Bronchus fibroblast of lung (primary cell): ENCODE data around the gene BEST2. TPM values are rescaled to one million over a fixed set of nuclear protein-coding genes. Genes with fewer than 3 reads are reported as not detected.

Experiments used
- total RNA-seq: library from RNA; depleted of rRNA; stranded (reverse); fragments of >200 nt; gene quantifications from 2 replicates; pipeline ENCODE4 v1.2.3, GENCODE V29; 2015

BEST2 gene
- not detected in 2 replicates for total RNA-seq

DNA sequence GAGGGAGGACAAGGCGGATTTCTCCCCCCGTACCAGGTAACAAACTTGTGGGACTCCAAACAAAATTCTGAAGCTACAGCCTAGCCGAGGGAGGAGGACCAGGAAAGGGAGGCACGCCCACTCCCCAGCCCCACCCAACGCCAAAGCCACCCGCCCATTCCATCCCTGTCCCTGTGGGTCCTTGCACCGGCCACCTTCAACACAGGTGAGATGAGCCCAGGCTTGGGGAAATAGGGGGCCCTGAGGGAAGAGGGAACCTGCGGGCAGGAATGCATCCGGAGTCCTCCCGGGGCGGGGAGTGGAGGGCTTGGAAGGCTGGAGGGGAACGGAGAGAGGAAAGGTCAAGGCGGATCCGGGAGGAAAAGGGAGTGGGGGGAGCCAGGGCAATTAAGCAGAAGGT lies at the start of gene BEST2:
Gene BEST2, plus strand, starts transcription at position 157 of the 400 bp plus-strand sequence. CDS start 802 bp downstream, outside the sequence.

DNA sequence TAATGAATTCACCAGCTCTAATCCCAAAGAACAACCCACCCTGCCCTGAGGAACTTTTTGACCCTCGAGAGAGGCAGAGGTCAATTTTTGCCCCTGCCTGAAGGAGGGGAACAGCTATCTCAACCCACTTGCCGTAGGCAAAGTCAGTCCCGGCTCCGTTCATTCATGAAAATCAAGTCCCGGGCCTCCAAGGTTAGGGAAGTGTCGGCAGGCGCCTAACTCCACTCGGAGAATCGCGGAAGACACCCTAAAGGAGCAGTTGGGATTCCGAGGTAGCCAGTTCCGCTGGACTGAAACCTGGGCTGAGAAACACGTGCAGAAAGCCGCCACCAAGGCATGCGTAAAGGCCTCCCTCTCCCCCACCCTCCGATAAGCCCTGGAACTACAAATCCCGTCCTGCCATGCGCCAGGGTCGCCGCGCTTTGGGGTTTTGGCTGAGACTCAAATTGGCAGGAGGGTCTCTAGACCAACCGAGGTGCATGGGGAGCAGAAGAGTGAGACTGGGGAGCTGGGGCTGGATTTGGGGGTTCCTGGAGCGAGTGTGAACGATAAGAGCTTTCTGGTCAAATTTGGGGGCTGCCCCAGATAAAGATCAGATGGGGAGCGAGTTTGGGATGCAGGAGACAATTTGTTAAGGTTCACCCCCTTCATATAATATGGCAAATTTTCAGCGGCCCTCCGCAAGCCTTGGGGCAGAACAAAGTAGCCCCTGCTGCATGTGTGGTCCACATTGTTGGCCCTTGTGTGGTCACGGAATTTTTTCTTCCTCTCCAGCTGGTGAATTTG lies 27.8 kb upstream of the BEST2 start, which contains the start of gene TNPO2:
Gene TNPO2, minus strand, starts transcription at position 292 of the 786 bp plus-strand sequence. CDS start 2,955 bp downstream, outside the sequence.

DNA sequence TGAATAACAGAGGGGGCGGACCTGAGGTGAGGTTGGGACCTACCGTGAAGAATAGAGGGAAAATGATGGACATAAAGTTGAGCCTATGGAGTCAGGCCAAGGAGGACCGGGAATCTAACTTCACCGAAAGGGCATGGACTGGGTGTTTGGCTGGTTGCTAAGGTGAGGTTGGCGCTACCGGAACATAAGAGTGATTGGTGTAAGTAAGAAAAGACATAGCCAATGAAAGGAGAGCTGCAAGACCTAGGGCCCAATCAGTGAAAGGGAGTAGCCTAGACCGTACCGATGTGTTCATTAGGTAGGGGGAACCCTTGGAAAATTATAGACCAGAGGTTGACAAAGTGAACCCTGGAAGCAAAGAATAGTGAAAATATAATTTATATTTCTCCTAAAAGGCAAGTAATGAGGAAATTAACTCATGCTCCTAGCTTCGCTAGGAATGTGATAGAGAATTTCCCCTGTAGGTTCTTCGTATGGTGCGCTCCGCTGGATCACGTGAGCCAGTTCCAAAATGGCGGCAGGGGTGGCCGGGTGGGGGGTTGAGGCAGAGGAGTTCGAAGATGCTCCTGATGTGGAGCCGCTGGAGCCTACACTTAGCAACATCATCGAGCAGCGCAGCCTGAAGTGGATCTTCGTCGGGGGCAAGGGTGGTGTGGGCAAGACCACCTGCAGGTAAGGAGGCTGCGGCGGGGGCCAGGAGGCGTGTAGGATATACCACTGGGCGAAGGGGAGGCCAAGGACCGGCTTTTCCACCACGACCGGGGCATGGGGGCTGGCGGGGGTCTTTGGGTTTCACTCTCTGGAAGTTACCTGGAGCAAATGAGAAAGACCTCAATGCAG lies 14.4 kb upstream of the BEST2 start, which contains the start of gene GET3:
Gene GET3, plus strand, starts transcription at position 503 of the 840 bp plus-strand sequence. Its CDS starts 9 bp downstream, at position 512.

DNA sequence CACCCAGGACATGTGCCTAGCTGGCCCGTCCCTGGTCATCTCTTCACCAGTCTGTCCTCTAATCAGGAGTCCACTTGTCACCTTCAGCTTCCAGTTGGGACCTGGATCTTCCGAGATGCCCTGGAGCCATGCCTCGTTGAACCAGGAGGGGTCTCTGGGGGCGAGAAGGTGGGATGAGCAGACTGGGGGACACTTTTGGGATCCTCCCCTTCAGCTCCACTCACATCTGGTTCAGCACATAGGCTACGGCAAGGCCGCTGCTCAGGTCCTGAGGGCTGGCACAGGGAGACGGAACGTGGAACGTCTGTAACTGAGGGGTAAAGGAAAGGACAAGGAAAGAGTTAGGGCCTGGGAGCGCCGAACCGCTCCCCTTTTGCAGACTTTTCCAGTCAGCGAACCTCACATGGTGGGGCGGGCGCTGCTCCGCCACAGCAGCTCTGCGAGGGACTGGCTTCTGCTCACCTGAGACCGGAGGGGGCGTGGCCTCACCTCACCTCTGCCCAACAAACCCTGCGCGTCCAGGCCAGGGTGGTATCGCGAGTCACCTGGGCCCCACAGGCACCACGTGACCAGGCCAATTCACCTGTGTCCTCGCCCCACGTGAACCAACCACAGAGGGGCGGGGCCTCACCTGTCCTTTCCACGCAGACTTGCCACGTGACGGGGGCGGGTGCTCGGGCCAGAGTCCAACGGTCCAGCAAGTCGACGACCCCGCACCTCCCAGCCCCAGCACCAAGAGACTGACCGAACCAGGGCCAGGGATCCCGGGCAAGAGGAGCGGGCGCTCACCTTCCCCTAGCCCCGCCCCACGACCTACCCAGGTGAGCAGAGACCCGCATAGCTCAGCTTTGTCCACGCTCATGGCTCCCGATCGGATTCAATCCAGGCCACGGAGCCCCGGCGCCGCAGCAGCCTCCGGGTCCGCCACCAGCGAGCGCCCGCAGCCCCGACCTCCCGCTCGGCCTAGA lies 23.3 kb downstream of the BEST2 start, which contains the start of gene HOOK2:
Gene HOOK2, minus strand, starts transcription at position 965 of the 968 bp plus-strand sequence. Its CDS starts 103 bp downstream, at position 862.

DNA sequence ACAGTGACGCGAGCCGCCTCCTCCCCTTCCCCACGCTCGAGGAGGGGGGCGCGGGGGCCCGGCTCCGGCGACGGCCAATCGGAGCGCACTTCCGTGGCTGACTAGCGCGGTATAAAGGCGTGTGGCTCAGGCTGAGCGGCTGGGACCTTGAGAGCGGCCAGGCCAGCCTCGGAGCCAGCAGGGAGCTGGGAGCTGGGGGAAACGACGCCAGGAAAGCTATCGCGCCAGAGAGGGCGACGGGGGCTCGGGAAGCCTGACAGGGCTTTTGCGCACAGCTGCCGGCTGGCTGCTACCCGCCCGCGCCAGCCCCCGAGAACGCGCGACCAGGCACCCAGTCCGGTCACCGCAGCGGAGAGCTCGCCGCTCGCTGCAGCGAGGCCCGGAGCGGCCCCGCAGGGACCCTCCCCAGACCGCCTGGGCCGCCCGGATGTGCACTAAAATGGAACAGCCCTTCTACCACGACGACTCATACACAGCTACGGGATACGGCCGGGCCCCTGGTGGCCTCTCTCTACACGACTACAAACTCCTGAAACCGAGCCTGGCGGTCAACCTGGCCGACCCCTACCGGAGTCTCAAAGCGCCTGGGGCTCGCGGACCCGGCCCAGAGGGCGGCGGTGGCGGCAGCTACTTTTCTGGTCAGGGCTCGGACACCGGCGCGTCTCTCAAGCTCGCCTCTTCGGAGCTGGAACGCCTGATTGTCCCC lies 39.9 kb downstream of the BEST2 start, which contains the start of gene JUNB:
Gene JUNB, plus strand, starts transcription at position 142 of the 706 bp plus-strand sequence. Its CDS starts 286 bp downstream, at position 428.

DNA sequence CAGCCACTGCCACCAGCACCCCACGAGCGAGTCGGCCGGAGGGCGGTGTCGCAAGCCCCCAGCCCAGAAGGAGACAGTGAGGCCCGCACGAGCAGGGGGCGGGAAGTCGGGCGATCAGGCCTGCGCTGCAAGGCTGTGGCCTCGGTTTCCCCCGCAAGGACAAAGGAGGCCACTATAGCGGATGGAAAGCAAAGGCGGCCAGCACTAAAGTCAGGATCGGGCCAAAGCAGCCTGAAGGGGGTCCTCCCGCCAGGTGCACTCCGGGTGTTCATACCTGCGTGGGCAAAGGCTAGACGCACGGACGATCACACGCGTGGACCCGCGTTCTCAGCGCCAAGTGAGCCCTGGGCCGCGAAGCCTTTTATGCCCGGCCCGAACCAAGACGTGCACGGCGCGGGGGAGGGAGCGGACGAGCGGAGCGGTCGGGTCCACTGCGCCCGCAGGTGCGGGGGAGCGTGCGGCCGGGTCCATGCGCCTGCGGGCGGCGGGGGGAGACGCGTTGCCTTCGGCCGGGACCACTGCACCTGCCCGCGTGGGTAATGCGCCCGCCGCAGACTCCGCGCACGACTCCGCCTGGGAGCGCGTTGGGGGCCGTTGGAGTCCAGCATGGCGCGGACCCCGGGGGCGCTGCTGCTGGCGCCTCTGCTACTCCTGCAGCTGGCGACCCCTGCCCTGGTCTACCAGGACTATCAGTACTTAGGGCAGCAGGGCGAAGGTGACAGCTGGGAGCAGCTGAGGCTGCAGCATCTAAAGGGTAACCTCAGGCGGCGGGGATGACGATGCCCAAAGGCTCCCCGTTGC lies 50.1 kb downstream of the BEST2 start, which contains the start of the genes PRDX2 and THSD8:
Gene PRDX2, minus strand, starts transcription at position 335 of the 801 bp plus-strand sequence. CDS start 539 bp downstream, outside the sequence.
Gene THSD8, plus strand, starts transcription at position 604 of the 801 bp plus-strand sequence. Its CDS starts 3 bp downstream, at position 607.

DNA sequence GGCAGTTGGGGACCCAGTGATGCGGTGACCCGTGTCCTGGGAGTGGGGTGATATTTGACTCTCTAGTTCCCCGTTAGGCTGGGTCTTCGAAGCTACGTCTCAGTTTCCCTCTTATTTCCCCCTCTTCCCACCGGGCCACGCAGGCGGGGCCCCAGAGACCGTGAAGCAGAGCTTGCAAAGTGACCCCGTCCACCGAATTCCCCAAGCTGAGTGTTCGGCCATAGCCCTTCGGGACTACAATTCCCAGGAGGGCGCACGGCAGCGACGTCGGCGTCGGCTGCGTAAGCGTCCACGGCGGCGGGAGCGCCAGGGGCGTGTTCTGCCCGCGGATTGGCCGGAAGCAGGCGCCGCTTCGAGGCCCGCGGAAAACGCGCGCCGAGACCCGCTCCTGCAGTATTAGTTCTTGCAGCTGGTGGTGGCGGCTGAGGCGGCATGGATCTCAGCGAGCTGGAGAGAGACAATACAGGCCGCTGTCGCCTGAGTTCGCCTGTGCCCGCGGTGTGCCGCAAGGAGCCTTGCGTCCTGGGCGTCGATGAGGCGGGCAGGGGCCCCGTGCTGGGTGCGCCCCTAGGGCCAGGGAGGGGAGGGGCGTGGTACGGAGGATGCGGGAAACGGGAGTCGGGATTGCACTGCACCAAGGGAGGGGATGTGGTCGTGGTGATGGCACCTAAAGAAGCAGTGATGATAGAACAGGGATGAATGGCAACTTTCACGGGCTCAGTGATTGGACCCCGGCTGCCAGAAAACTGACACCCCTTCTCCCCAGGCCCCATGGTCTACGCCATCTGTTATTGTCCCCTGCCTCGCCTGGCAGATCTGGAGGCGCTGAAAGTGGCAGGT lies 54.9 kb downstream of the BEST2 start, which contains the start of gene RNASEH2A:
Gene RNASEH2A, plus strand, starts transcription at position 343 of the 840 bp plus-strand sequence. Its CDS starts 90 bp downstream, at position 433.

Other genes starting within 250 kb of the BEST2 start
- 3.7 and 4.0 TPM in 2 replicates for gene ZNF564, start 200.3 kb upstream of the BEST2 start, total RNA-seq
- gene ZNF490, start 141.0 kb upstream of the BEST2 start, total RNA-seq, result 5.6 and 5.7 TPM in 2 replicates
- 5.5 and 5.8 TPM in 2 replicates for gene ZNF791, start 140.9 kb upstream of the BEST2 start, total RNA-seq
- gene MAN2B1, start 85.0 kb upstream of the BEST2 start, total RNA-seq, result 38.1 and 48.3 TPM in 2 replicates
- 11.9 and 12.5 TPM in 2 replicates for gene WDR83, start 85.0 kb upstream of the BEST2 start, total RNA-seq
- gene DHPS, start 69.9 kb upstream of the BEST2 start, total RNA-seq, result 86.8 and 95.9 TPM in 2 replicates
- gene GNG14, start 63.8 kb upstream of the BEST2 start, total RNA-seq, result not detected in 2 replicates
- gene FBXW9, start 55.2 kb upstream of the BEST2 start, total RNA-seq, result 15.1 and 16.1 TPM in 2 replicates
- 19.3 and 22.4 TPM in 2 replicates for gene TNPO2, start 27.9 kb upstream of the BEST2 start, total RNA-seq
- gene TRIR, start 17.1 kb upstream of the BEST2 start, total RNA-seq, result 361 and 399 TPM in 2 replicates
- gene GET3, start 14.3 kb upstream of the BEST2 start, total RNA-seq, result 122 and 149 TPM in 2 replicates
- 7.0 and 10.9 TPM in 2 replicates for gene HOOK2, start 23.8 kb downstream of the BEST2 start, total RNA-seq
- 96.3 and 105 TPM in 2 replicates for gene JUNB, start 39.7 kb downstream of the BEST2 start, total RNA-seq
- gene PRDX2, start 50.0 kb downstream of the BEST2 start, total RNA-seq, result 409 and 461 TPM in 2 replicates
- gene THSD8, start 50.3 kb downstream of the BEST2 start, total RNA-seq, result not detected in 2 replicates
- gene RNASEH2A, start 54.8 kb downstream of the BEST2 start, total RNA-seq, result 57.0 and 62.4 TPM in 2 replicates
- gene RTBDN, start 82.8 kb downstream of the BEST2 start, total RNA-seq, result not detected in 2 replicates
- gene MAST1, start 86.7 kb downstream of the BEST2 start, total RNA-seq, result 0.17 and 0.89 TPM in 2 replicates
- 21.3 and 28.6 TPM in 2 replicates for gene DNASE2, start 129.7 kb downstream of the BEST2 start, total RNA-seq
- 0.17 TPM in 1 of 2 replicates, not detected in the other for gene KLF1, start 135.4 kb downstream of the BEST2 start, total RNA-seq
- gene GCDH, start 139.4 kb downstream of the BEST2 start, total RNA-seq, result 49.1 and 51.1 TPM in 2 replicates
- gene SYCE2, start 167.5 kb downstream of the BEST2 start, total RNA-seq, result 0.74 and 0.84 TPM in 2 replicates
- gene FARSA, start 181.9 kb downstream of the BEST2 start, total RNA-seq, result 72.5 and 72.7 TPM in 2 replicates
- 1,083 and 1,086 TPM in 2 replicates for gene CALR, start 186.8 kb downstream of the BEST2 start, total RNA-seq
- 138 and 145 TPM in 2 replicates for gene RAD23A, start 194.1 kb downstream of the BEST2 start, total RNA-seq
- 63.0 and 81.9 TPM in 2 replicates for gene GADD45GIP1, start 205.4 kb downstream of the BEST2 start, total RNA-seq
- not detected in 2 replicates for gene DAND5, start 217.8 kb downstream of the BEST2 start, total RNA-seq
- gene NFIX, start 243.7 kb downstream of the BEST2 start, total RNA-seq, result 41.0 and 42.9 TPM in 2 replicates